Endothelial cell of umbilical vein (primary cell): ENCODE results near the gene MACROD2. TPM values are rescaled to one million over a fixed set of nuclear protein-coding genes. Genes with fewer than 3 reads are reported as not detected.

Experiments used
- BruUV-seq: library from RNA; stranded (reverse); fragments of 400-500 nt; replicated peaks from 2 replicates; lab custom pipeline; 2021; lab: Mats Ljungman, UMichigan
- CTCF ChIA-PET: fragments of 300-600, 350-600 bp; sonication (Branson Sonifier 250); formaldehyde crosslinking; loops from one replicate; lab custom pipeline; 2021; ENCODE audit warnings: antibody characterized with exemption, inconsistent platforms; lab: Charles Lee
- POLR2A ChIA-PET: fragments of 300-600, 350-600 bp; sonication (Branson Sonifier 250); formaldehyde crosslinking; loops from one replicate; lab custom pipeline; 2021; ENCODE audit warnings: antibody characterized with exemption, inconsistent platforms; lab: Charles Lee
- DNase-seq: peaks from one replicate; pipeline ENCODE4 v3.0.0-alpha.2; 2011; ENCODE audit warnings: low read depth, low spot score
- FAIRE-seq: peaks from 2 replicates; lab custom pipeline; 2011; peaks lifted over from hg19 to GRCh38; lab: Jason Lieb, UNC
- H2AFZ ChIP-seq: 2 replicates; pipeline ENCODE4 v1.6.0; 2012; ENCODE audit warnings: low read depth, low read length, control low read depth, inconsistent platforms
- H3K27ac ChIP-seq: 2 replicates; pipeline ENCODE4 v1.5.1; 2011; ENCODE audit warnings: low read depth, mild to moderate bottlenecking, control low read depth, low read length, moderate library complexity; ENCODE audit not compliant: insufficient read depth
- H3K27me3 ChIP-seq, 2 experiments: 2 replicates each; pipeline versions ENCODE4 v1.6.0 to v1.6.1; 2011; ENCODE audit warnings: low read length in 2 of 2, mixed read lengths in 1 of 2; ENCODE audit not compliant: control insufficient read depth in 2 of 2, insufficient read depth in 2 of 2
- H3K36me3 ChIP-seq, 2 experiments: 2 replicates in 1 of 2; 3 replicates in 1 of 2; pipeline ENCODE4 v1.5.1; 2011; ENCODE audit warnings: low read length in 2 of 2, mild to moderate bottlenecking in 1 of 2, moderate library complexity in 1 of 2; ENCODE audit not compliant: control insufficient read depth in 2 of 2, insufficient read depth in 2 of 2; ENCODE audit errors: extremely low read depth in 1 of 2
- H3K4me1 ChIP-seq: 3 replicates; pipeline ENCODE4 v1.5.1; 2011; ENCODE audit warnings: mild to moderate bottlenecking, low read length; ENCODE audit not compliant: control insufficient read depth, insufficient read depth; ENCODE audit errors: extremely low read depth
- H3K4me2 ChIP-seq: 2 replicates; pipeline ENCODE4 v1.6.1; 2011; ENCODE audit warnings: low read length, control low read depth, mixed read lengths; ENCODE audit not compliant: insufficient read depth
- H3K4me3 ChIP-seq, 3 experiments: fragments of 200-600 bp in 1 of 3; sonication (generic), shearing (Covaris generic) in 1 of 3; replicated peaks in 1 of 3; 2 replicates each; pipeline ENCODE4 v1.5.1; 2011 to 2016; ENCODE audit warnings: control low read depth in 3 of 3, low read length in 3 of 3, mild to moderate bottlenecking in 2 of 3, inconsistent platforms in 1 of 3, low read depth in 1 of 3, moderate library complexity in 1 of 3; ENCODE audit not compliant: insufficient read depth in 1 of 3
- H3K79me2 ChIP-seq: 2 replicates; pipeline ENCODE4 v1.6.0; 2012; ENCODE audit warnings: low read length, inconsistent platforms; ENCODE audit not compliant: control insufficient read depth, insufficient read depth
- H3K9ac ChIP-seq: replicated peaks from 2 replicates; pipeline ENCODE3; 2011; ENCODE audit warnings: low read length, control low read depth; ENCODE audit not compliant: insufficient read depth; ENCODE audit errors: extremely low read depth
- H3K9me1 ChIP-seq: replicated peaks from 3 replicates; pipeline ENCODE4 v1.6.0; 2011; ENCODE audit warnings: mild to moderate bottlenecking, low read length; ENCODE audit not compliant: control insufficient read depth, insufficient read depth; ENCODE audit errors: extremely low read depth
- H3K9me3 ChIP-seq: replicated peaks from 2 replicates; pipeline ENCODE4 v1.5.1; 2012; ENCODE audit warnings: low read length, inconsistent platforms; ENCODE audit not compliant: control insufficient read depth, insufficient read depth
- H4K20me1 ChIP-seq: replicated peaks from 2 replicates; pipeline ENCODE3; 2011; ENCODE audit warnings: mild to moderate bottlenecking, low read length; ENCODE audit not compliant: control insufficient read depth, insufficient read depth; ENCODE audit errors: extremely low read depth
- EZH2 ChIP-seq: IDR thresholded peaks from 2 replicates; pipeline ENCODE4 v1.6.1; 2012; ENCODE audit warnings: borderline replicate concordance, low read depth, mild to moderate bottlenecking, moderate library complexity, low read length, inconsistent platforms; ENCODE audit not compliant: severe bottlenecking
- FOS ChIP-seq: IDR thresholded peaks from 2 replicates; pipeline ENCODE4 v1.6.1; 2011; ENCODE audit warnings: mild to moderate bottlenecking, low read length, moderate library complexity, borderline replicate concordance; ENCODE audit not compliant: insufficient read depth
- GATA2 ChIP-seq: IDR thresholded peaks from 2 replicates; pipeline ENCODE4 v1.7.0; 2011; ENCODE audit warnings: low read depth, mild to moderate bottlenecking, moderate library complexity, mixed read lengths, low read length; ENCODE audit not compliant: insufficient read length, insufficient read depth
- JUN ChIP-seq: IDR thresholded peaks from 2 replicates; pipeline ENCODE4 v1.6.1; 2011; ENCODE audit warnings: borderline replicate concordance, low read depth; ENCODE audit not compliant: insufficient read length, insufficient read depth
- MYC ChIP-seq: IDR thresholded peaks from one replicate; pipeline ENCODE4 v1.6.1; 2011; ENCODE audit warnings: mild to moderate bottlenecking, low read depth, low read length
- POLR2A ChIP-seq: IDR thresholded peaks from 2 replicates; pipeline ENCODE4 v1.6.1; 2012; ENCODE audit warnings: low read depth, mild to moderate bottlenecking, control low read depth, low read length
- POLR2AphosphoS5 ChIP-seq: IDR thresholded peaks from 2 replicates; pipeline ENCODE4 v1.6.1; 2012; ENCODE audit warnings: low read depth, mild to moderate bottlenecking, control low read depth, low read length, moderate library complexity; ENCODE audit not compliant: insufficient read depth
- dilution Hi-C: fragments of 300-500 bp; cut with MboI; formaldehyde crosslinking; loops from one replicate; pipeline ENCODE4 v1.15.0; 2019; ENCODE audit warnings: low sequenced_read_pairs; ENCODE audit not compliant: extremely low pct_ligation_motif_present
- intact Hi-C: fragments of 100-400 bp; cut with micrococcal nuclease; formaldehyde crosslinking; loops from one replicate; pipeline ENCODE4 v1.10.0; 2022
- polyA plus RNA-seq, 4 experiments: library from polyadenylated mRNA; depleted of rRNA in 3 of 4; stranded (reverse) in 3 of 4; unstranded in 1 of 4; fragments of >200 nt; gene quantifications; 2 replicates each; pipeline versions ENCODE4 v1.2.1 to v1.2.3, GENCODE V29; 2011 to 2012; ENCODE audit warnings: missing spikeins in 1 of 4
- total RNA-seq: library from RNA; stranded (reverse); gene quantifications from 2 replicates; pipeline ENCODE4 v1.2.3, GENCODE V29; 2021
- TF ChIP-seq, protein P1 (sequence below), 2 donors: IDR thresholded peaks; 1 replicate in 1 of 2; 2 replicates in 1 of 2; pipeline ENCODE4 v1.5.1; 2011; ENCODE audit warnings: low read length in 2 of 2, mild to moderate bottlenecking in 2 of 2, moderate library complexity in 2 of 2, control low read depth in 1 of 2, inconsistent platforms in 1 of 2, low read depth in 1 of 2; ENCODE audit not compliant: insufficient read depth in 1 of 2; ENCODE audit errors: extremely low read depth in 1 of 2
- TF ChIP-seq, protein P2 (sequence below): IDR thresholded peaks from 2 replicates; pipeline ENCODE4 v1.6.1; 2011; ENCODE audit not compliant: insufficient read depth, insufficient read length

The MACROD2 gene
- total and polyA plus RNA-seq, 2 donors (not counting 3 experiments of a cell fraction or from before 2014, with no cell fraction given), result 0.11 to 0.73 TPM

DNA sequence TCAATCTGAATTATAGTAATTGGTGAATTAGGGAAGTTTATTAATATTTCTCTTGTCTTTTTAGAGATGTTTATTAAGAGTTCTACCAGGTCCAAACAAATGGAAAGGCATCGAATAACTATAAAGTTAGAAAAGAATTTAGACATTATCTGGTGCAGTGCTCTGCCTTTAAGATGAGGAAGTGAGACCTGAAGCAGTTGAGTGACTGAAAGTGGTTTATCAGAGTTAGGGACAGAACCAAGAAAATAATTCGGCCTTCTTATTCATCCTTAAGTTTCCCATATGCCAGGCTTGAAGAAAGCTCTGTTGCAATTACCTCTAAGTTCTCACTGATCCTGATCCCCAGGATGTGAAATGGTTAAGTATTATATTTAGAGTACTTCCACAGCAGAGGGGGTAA, 436.3 kb downstream of the MACROD2 start:
- no peak for DNase-seq
- H3K27ac ChIP-seq, result no peak overlapping the region
- H3K9ac ChIP-seq, result no peak overlapping the region
- intact Hi-C loops, result no loop called here
- TF ChIP-seq POLR2A (no peak), FOS (no peak), EZH2 (no peak)
- TF ChIP-seq, protein P1, sequence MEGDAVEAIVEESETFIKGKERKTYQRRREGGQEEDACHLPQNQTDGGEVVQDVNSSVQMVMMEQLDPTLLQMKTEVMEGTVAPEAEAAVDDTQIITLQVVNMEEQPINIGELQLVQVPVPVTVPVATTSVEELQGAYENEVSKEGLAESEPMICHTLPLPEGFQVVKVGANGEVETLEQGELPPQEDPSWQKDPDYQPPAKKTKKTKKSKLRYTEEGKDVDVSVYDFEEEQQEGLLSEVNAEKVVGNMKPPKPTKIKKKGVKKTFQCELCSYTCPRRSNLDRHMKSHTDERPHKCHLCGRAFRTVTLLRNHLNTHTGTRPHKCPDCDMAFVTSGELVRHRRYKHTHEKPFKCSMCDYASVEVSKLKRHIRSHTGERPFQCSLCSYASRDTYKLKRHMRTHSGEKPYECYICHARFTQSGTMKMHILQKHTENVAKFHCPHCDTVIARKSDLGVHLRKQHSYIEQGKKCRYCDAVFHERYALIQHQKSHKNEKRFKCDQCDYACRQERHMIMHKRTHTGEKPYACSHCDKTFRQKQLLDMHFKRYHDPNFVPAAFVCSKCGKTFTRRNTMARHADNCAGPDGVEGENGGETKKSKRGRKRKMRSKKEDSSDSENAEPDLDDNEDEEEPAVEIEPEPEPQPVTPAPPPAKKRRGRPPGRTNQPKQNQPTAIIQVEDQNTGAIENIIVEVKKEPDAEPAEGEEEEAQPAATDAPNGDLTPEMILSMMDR (IDR thresholded peaks at IDR 0.05; ENCODE audit: extremely low read depth in 1 of 2, insufficient read depth in 1 of 2, low read depth in 1 of 2, low read length in 2 of 2), result no peak
- no peak overlapping the region for H3K4me2 ChIP-seq
- H3K4me3 ChIP-seq, result no peak overlapping the region
- no peak overlapping the region for H2AFZ ChIP-seq
- ChIA-PET POLR2A (no interaction called here), CTCF (no interaction called here)
- no peaks in the 10 kb centered on the region for H3K4me1 ChIP-seq
- no peaks in the 10 kb centered on the region for H3K9me1 ChIP-seq
- H3K27me3 ChIP-seq, result no peaks in the 10 kb centered on the region
- FAIRE-seq, result no peak
- H3K36me3 ChIP-seq, result no peaks in the 10 kb centered on the region
- H3K79me2 ChIP-seq, result no peaks in the 10 kb centered on the region
- H3K9me3 ChIP-seq, result no peaks in the 10 kb centered on the region
- BruUV-seq, result no TSS peak
- dilution Hi-C loops, result no loop called here
- H4K20me1 ChIP-seq, result no peaks in the 10 kb centered on the region

DNA sequence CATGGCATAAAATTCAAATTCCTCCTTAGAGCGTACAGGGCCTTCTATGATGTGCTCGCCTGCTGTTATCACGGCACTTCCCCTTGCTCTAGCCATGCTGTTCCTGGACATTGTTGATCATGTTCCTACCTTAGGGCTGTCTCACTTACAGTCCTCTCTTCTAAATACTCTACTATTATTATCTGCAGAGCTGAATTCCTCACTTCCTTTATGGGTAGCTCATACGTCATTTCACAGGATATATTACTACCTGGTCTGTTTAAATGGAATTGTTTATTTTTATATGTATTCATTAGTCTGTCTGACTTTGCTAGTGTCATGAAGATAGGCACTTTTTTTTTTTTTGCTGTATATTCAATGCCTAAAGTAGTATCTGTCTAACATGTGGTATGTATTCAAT, 436.8 kb downstream of the MACROD2 start:
- Histone ChIP-seq H3K4me3 (no peak overlapping the region), H3K27me3 (no peaks in the 10 kb centered on the region), H3K9ac (no peak overlapping the region), H3K9me3 (no peaks in the 10 kb centered on the region), H3K4me1 (no peaks in the 10 kb centered on the region), H4K20me1 (no peaks in the 10 kb centered on the region), H3K36me3 (no peaks in the 10 kb centered on the region), H3K79me2 (no peaks in the 10 kb centered on the region), H3K27ac (no peak overlapping the region), H3K9me1 (no peaks in the 10 kb centered on the region), H2AFZ (no peak overlapping the region), H3K4me2 (no peak overlapping the region)
- intact Hi-C loops (no loop called here), dilution Hi-C loops (no loop called here)
- ChIA-PET POLR2A (no interaction called here), CTCF (interaction anchor here (1.5 kb wide), 1 partner anchor 11 kb away, joined by 3 read pairs; no protein-coding TSS in a partner anchor)
- FAIRE-seq (no peak), DNase-seq (no peak)
- no TSS peak for BruUV-seq
- no peak for TF ChIP-seq EZH2
- TF ChIP-seq JUN, result no peak
- TF ChIP-seq, protein P1 (IDR thresholded peaks at IDR 0.05; ENCODE audit: extremely low read depth in 1 of 2, insufficient read depth in 1 of 2, low read depth in 1 of 2, low read length in 2 of 2), result no peak
- no peak for TF ChIP-seq GATA2
- TF ChIP-seq POLR2A, result no peak
- TF ChIP-seq, protein P2, sequence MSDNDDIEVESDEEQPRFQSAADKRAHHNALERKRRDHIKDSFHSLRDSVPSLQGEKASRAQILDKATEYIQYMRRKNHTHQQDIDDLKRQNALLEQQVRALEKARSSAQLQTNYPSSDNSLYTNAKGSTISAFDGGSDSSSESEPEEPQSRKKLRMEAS, result no peak
- no peak for TF ChIP-seq POLR2AphosphoS5
- TF ChIP-seq MYC, result no peak
- no peak for TF ChIP-seq FOS
